Measurements from ENCODE around the gene LBHD1.

LBHD1 gene

DNA sequence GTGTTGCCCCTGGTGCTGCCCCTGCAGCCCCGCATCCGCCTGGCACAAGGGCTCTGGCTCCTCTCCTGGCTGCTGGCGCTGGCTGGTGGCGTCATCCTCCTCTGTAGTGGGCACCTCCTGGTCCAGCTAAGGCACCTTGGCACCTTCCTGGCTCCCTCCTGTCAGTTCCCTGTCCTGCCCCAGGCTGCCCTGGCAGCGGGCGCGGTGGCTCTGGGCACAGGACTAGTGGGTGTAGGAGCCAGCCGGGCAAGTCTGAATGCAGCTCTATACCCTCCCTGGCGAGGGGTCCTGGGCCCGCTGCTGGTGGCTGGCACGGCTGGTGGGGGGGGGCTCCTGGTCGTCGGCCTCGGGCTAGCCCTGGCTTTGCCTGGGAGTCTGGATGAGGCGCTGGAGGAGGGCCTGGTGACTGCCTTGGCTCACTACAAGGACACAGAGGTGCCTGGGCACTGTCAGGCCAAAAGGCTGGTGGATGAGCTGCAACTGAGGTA, 58.7 kb downstream of the LBHD1 start:
- DNase-seq = no peak

Measured in fibroblast of upper back skin (primary cell).